Measurements from ENCODE around the gene HOXD11.

HOXD11 gene

DNA sequence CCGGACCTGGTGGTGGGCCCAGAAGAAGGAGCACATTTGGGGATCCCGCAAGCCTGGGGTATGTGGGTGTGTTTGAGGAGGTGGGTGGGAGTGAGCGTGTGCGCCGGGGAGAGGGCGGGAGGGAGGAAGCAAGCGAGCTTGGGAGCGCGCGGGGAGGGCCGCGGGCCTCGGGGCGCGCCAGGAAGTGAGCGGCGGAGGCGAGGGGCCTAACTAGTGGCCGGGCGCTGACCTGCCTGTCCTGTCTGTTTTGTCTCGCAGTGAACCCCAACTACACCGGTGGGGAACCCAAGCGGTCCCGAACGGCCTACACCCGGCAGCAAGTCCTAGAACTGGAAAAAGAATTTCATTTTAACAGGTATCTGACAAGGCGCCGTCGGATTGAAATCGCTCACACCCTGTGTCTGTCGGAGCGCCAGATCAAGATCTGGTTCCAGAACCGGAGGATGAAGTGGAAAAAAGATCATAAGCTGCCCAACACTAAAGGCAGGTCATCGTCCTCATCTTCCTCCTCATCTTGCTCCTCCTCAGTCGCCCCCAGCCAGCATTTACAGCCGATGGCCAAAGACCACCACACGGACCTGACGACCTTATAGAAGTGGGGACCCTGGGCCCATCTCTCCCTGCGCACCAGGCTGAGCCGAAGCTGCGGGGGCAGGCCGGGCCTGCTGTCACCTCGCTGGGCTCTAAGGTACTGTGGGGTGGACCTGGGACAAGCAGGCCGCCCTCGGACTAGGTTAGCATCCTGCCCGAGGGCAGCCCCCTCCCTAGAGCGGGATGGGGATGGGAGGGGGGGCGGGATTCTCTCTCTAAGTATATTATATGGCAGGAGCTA lies 45.5 kb downstream of the HOXD11 start:
- H3K4me3 ChIP-seq (ENCODE audit: control insufficient read depth, low read depth, low read length): no peak overlapping the region
- DNase-seq (ENCODE audit: low read depth): no peak
- TF ChIP-seq, protein P1, sequence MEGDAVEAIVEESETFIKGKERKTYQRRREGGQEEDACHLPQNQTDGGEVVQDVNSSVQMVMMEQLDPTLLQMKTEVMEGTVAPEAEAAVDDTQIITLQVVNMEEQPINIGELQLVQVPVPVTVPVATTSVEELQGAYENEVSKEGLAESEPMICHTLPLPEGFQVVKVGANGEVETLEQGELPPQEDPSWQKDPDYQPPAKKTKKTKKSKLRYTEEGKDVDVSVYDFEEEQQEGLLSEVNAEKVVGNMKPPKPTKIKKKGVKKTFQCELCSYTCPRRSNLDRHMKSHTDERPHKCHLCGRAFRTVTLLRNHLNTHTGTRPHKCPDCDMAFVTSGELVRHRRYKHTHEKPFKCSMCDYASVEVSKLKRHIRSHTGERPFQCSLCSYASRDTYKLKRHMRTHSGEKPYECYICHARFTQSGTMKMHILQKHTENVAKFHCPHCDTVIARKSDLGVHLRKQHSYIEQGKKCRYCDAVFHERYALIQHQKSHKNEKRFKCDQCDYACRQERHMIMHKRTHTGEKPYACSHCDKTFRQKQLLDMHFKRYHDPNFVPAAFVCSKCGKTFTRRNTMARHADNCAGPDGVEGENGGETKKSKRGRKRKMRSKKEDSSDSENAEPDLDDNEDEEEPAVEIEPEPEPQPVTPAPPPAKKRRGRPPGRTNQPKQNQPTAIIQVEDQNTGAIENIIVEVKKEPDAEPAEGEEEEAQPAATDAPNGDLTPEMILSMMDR (IDR thresholded peaks at IDR 0.05; ENCODE audit: control insufficient read depth, insufficient read depth, low read depth, low read length, missing control alignments): no peak

DNA sequence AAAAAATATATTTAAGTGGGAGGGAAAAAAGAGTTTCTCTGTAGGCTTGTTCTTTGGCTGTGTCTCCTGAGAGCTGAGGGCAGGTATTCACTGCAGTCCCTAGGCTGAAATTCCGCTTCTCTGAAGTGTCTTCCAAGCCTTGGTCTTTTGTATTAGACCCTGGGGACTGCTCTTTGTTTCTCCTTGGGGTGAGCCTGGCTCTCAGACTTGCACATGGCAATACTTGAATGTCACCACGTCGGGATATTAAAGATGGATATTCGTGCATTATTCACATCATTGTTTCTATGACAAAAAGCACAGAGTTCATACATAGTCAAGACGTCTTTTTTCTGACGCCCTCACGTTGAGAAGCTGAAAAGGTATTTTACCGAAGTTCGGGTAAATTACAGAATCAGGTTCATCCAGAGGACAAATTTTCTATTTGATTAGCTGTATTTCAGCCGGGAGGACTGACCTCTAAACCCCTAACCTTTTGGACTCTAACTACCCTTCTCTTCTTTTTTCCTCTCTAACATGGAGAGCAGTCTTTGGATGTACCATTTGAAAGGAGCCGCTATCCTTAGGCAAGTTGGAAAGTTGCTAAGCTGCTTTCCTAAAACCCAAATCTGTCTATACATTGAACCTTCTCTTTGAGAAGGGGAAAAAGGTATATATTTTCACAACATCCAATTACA lies 47.6 kb downstream of the HOXD11 start:
- no peak overlapping the region for H3K4me3 ChIP-seq (ENCODE audit: control insufficient read depth, low read depth, low read length)
- DNase-seq (ENCODE audit: low read depth): no peak
- TF ChIP-seq, protein P1 (IDR thresholded peaks at IDR 0.05; ENCODE audit: control insufficient read depth, insufficient read depth, low read depth, low read length, missing control alignments): no peak

DNA sequence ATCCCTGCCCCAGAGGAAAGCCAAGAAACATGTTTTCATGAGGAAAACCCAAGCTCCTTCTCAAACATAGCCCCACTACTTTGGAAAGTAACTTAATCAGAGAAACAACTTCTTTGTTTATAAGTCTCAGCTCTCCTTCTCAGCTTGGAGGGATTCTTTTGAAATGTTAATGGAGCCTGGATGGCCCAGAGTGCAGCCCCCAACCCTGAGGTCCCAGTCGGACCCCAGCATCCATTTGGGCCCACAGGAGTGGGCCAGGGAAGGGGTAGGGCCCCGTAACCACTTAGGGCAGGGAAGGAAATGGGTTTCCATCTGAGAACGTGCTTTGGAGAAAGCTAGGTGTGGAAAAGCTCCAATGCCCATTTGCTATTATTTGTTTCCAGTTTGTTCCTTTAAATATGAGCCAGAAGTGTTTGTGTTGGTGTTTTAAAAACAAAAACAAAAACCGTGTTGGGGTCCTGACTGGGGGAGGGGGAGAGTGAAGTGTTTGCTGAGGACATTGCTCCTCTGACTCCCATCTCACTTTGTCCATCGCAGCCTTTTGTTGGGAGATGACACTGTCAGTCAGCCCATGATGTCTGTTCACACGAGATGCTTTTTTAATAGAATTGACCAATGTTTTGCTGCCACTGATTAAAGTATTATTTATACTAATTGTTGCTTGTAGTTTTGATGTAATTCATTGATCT lies 48.4 kb downstream of the HOXD11 start:
- TF ChIP-seq, protein P1 (IDR thresholded peaks at IDR 0.05; ENCODE audit: control insufficient read depth, insufficient read depth, low read depth, low read length, missing control alignments): no peak
- H3K4me3 ChIP-seq (ENCODE audit: control insufficient read depth, low read depth, low read length): no peak overlapping the region
- DNase-seq (ENCODE audit: low read depth): no peak

DNA sequence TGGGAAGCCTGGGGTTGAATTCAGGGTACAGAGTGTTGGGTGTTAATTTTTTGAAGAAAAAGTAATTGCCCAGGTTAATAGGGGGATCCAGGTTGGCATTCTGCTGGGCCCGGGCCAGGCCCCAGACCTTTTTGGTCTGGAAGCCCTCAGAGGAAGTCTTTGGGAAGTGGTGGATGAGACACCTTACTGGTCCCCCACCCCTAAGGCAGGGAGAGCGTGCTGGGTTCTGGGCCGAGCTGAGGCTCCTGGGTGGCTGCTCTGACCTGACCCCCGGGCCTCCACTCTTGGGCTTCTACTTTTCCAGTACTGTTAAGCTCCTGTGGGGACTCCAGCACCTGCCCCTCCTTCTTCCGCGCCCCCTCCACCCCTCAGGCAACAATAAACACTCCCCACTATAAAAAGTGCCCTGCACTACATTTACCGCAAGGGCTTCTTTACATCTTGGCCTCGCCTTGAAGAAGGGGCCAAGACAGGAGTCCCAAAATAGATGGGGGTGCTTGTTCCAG lies 49.3 kb downstream of the HOXD11 start:
- DNase-seq (ENCODE audit: low read depth): no peak
- TF ChIP-seq, protein P1 (IDR thresholded peaks at IDR 0.05; ENCODE audit: control insufficient read depth, insufficient read depth, low read depth, low read length, missing control alignments): no peak
- H3K4me3 ChIP-seq (ENCODE audit: control insufficient read depth, low read depth, low read length): no peak overlapping the region

DNA sequence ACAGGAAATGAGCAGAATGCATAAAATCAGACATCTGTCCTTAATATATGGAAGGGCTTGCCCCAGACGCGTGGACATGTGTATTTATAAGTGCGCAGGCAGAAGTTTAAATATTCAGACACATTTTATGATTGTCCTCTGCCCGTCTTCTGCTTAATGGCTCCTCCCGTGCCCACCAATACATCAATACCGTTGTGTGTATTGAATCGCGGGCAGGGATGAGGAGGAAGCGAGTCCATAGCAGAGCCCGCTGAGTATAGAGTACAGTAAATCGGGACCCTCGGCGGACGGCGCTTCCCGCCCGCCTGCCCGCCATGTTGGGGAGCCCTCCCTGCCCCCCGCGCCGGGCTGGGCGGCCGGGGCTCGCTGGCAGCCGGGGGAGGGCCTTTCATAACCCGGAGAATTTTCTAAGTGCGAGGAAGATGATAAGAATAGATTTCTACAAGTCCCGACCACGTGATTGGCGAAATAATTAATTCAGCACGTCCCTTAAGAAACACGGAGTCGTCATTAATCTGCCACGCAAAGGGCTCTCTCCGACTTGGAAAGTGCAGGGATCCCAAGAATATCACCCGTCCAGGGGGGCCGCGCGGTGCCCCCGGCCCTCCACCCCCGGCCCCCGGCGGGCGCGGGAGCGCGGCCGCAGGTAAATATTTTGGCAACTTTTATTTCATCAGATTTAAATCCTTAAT lies 49.9 kb downstream of the HOXD11 start, which contains the start of gene HOXD3:
Gene HOXD3, plus strand, starts transcription at position 501 of the 692 bp plus-strand sequence. CDS start 11,808 bp downstream, outside the sequence.
- TF ChIP-seq, protein P1 (IDR thresholded peaks at IDR 0.05; ENCODE audit: control insufficient read depth, insufficient read depth, low read depth, low read length, missing control alignments): no peak
- no peak for DNase-seq (ENCODE audit: low read depth)
- no peak within 1 kb of the TSS for H3K4me3 ChIP-seq (ENCODE audit: control insufficient read depth, low read depth, low read length)
